GM23338 (cell line): ENCODE measurements around the gene GP5. TPM values are rescaled to one million over a fixed set of nuclear protein-coding genes. Genes with fewer than 3 reads are reported as not detected.

Experiments used
- ATAC-seq: fragments of 200-7000 bp; cut with Tn5 transposase; 3 replicates; pipeline ENCODE4 v1.9.1; 2020
- DNase-seq: peaks from one replicate; pipeline ENCODE4 v3.0.0-alpha.2; 2015; ENCODE audit warnings: low spot score
- H2AFZ ChIP-seq: fragments of 200-600 bp; sonication (generic); 2 replicates; pipeline ENCODE4 v1.8.0; 2016; ENCODE audit warnings: antibody characterized with exemption, mild to moderate bottlenecking, moderate library complexity
- H3F3A ChIP-seq: fragments of 200-600 bp; sonication (generic); replicated peaks from 2 replicates; pipeline ENCODE4 v1.8.0; 2017; ENCODE audit warnings: antibody characterized with exemption, mixed run types, low read depth
- H3K27ac ChIP-seq: fragments of 200-600 bp; sonication (generic); 2 replicates; pipeline ENCODE4 v1.6.1; 2016; ENCODE audit warnings: low read depth
- H3K27me3 ChIP-seq: fragments of 200-600 bp; sonication (generic); 2 replicates; pipeline ENCODE4 v1.8.0; 2016; ENCODE audit warnings: mild to moderate bottlenecking, mixed run types, moderate library complexity; ENCODE audit not compliant: insufficient read depth
- H3K36me3 ChIP-seq: fragments of 200-600 bp; sonication (generic); 2 replicates; pipeline ENCODE4 v1.8.0; 2016; ENCODE audit warnings: mild to moderate bottlenecking; ENCODE audit not compliant: insufficient read depth
- H3K4me1 ChIP-seq: fragments of 200-600 bp; sonication (generic); 2 replicates; pipeline ENCODE4 v1.8.0; 2016; ENCODE audit warnings: mild to moderate bottlenecking, moderate library complexity; ENCODE audit not compliant: insufficient read depth
- H3K4me2 ChIP-seq: fragments of 200-600 bp; sonication (generic); 2 replicates; pipeline ENCODE4 v1.7.1; 2017; ENCODE audit warnings: mixed run types
- H3K4me3 ChIP-seq: fragments of 200-600 bp; sonication (generic); 2 replicates; pipeline ENCODE4 v1.6.1; 2016; ENCODE audit warnings: mixed run types
- H3K79me2 ChIP-seq: fragments of 200-600 bp; sonication (generic); replicated peaks from 2 replicates; pipeline ENCODE4 v1.8.0; 2017; ENCODE audit warnings: mild to moderate bottlenecking; ENCODE audit not compliant: insufficient read depth
- H3K9me2 ChIP-seq: fragments of 200-600 bp; sonication (generic); 2 replicates; pipeline ENCODE4 v1.8.0; 2017; ENCODE audit not compliant: insufficient read depth
- H4K20me1 ChIP-seq: fragments of 200-600 bp; sonication (generic); replicated peaks from 2 replicates; pipeline ENCODE4 v1.8.0; 2017; ENCODE audit warnings: mild to moderate bottlenecking; ENCODE audit not compliant: insufficient read depth
- H3K27ac Mint-ChIP-seq: 2 replicates; pipeline ENCODE4 v1.8.0; 2020; ENCODE audit warnings: inconsistent platforms, mild to moderate bottlenecking, moderate library complexity, mixed read lengths
- H3K27me3 Mint-ChIP-seq: 3 replicates; pipeline ENCODE4 v1.8.0; 2022; ENCODE audit warnings: low read depth, mild to moderate bottlenecking, moderate library complexity, mixed read lengths, inconsistent platforms; ENCODE audit not compliant: insufficient read depth, poor library complexity
- H3K36me3 Mint-ChIP-seq: 3 replicates; pipeline ENCODE4 v1.8.0; 2021; ENCODE audit warnings: low read depth, mild to moderate bottlenecking, inconsistent platforms, moderate library complexity, mixed read lengths
- H3K4me1 Mint-ChIP-seq: 3 replicates; pipeline ENCODE4 v1.8.0; 2020; ENCODE audit warnings: mild to moderate bottlenecking, inconsistent platforms, mixed read lengths
- H3K4me3 Mint-ChIP-seq: 3 replicates; pipeline ENCODE4 v1.8.0; 2021; ENCODE audit warnings: moderate library complexity, mild to moderate bottlenecking, inconsistent platforms, mixed read lengths
- H3K9me3 Mint-ChIP-seq: 3 replicates; pipeline ENCODE4 v1.8.0; 2020; ENCODE audit warnings: moderate library complexity, mild to moderate bottlenecking, inconsistent platforms, mixed read lengths
- CREB1 ChIP-seq: fragments of 250-450 bp; sonication (Bioruptor Pico); IDR thresholded peaks from 2 replicates; pipeline ENCODE4 v1.5.0; 2020; ENCODE audit warnings: low read depth, mild to moderate bottlenecking, moderate library complexity
- EZH2 ChIP-seq: fragments of 200-600 bp; sonication (generic); IDR thresholded peaks from one replicate; pipeline ENCODE4 v1.8.0; 2017; ENCODE audit warnings: antibody characterized with exemption, mild to moderate bottlenecking, low read depth; ENCODE audit not compliant: unreplicated experiment
- EZH2phosphoT487 ChIP-seq: fragments of 200-600 bp; sonication (generic); IDR thresholded peaks from one replicate; pipeline ENCODE4 v1.8.1; 2018; ENCODE audit warnings: antibody characterized with exemption; ENCODE audit not compliant: unreplicated experiment
- JUNB ChIP-seq: IDR thresholded peaks from one replicate; pipeline ENCODE4 v1.6.1; 2016; ENCODE audit warnings: antibody characterized with exemption; ENCODE audit not compliant: unreplicated experiment
- NANOG ChIP-seq: IDR thresholded peaks from 2 replicates; pipeline ENCODE4 v1.6.1; 2016; ENCODE audit warnings: antibody characterized with exemption, borderline replicate concordance
- POLR2AphosphoS5 ChIP-seq: IDR thresholded peaks from 2 replicates; pipeline ENCODE4 v1.6.1; 2016; ENCODE audit warnings: antibody characterized with exemption, low read depth
- STAT1 ChIP-seq: IDR thresholded peaks from one replicate; pipeline ENCODE4 v1.6.1; 2016; ENCODE audit warnings: antibody characterized with exemption; ENCODE audit not compliant: unreplicated experiment
- ZNF114 ChIP-seq: fragments of 250-450 bp; sonication (Bioruptor Pico); IDR thresholded peaks from 2 replicates; pipeline ENCODE4 v1.5.0; 2020; ENCODE audit warnings: mild to moderate bottlenecking, moderate library complexity
- polyA plus RNA-seq: library from polyadenylated mRNA; unstranded; fragments of >200 nt; fragmentation: Nextera tagmentation; extraction: Ambion mirVana; gene quantifications from 2 replicates; pipeline ENCODE4 v1.2.1, GENCODE V29; 2016
- total RNA-seq: library from RNA; depleted of rRNA; stranded (reverse); fragments of >200 nt; shearing (Covaris generic); gene quantifications from 2 replicates; pipeline ENCODE4 v1.2.3, GENCODE V29; 2014
- TF ChIP-seq, protein P1 (sequence below): IDR thresholded peaks from 2 replicates; pipeline ENCODE4 v1.6.1; 2016; ENCODE audit warnings: antibody characterized with exemption
- TF ChIP-seq, protein P2 (sequence below): fragments of 250-450 bp; sonication (Bioruptor Pico); IDR thresholded peaks from 2 replicates; pipeline ENCODE4 v1.5.0; 2020; ENCODE audit warnings: mild to moderate bottlenecking, moderate library complexity
- TF ChIP-seq, protein P3 (sequence below): IDR thresholded peaks from one replicate; pipeline ENCODE4 v1.6.1; 2018; ENCODE audit warnings: antibody characterized with exemption; ENCODE audit not compliant: unreplicated experiment

The GP5 gene
- total and polyA plus RNA-seq, 2 experiments from 2014 or later = 0.07 to 0.15 TPM

DNA sequence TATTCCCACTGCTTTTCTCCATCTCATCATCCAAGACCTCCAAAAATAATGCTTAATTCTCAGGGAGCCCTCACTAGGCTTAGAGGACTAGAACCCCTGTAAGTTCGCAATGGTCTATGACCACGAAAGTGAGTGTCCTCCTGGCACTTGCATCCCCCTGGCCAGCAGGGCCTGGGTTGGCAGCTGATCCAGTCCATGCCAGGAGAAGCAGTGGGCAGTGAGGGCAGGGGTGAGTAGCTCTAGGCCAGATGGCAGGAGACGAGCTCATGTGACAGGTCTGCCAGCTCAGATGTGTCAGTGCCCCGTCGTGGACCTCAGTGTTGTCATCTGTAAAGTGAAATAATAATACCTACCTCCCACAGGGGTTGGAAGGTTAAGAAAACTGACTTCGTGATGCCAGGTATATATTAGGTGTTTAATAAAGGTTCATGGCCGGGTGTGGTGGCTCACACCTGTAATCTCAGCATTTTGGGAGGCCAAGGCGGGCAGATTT is 11.1 kb downstream of the GP5 start:
- Histone ChIP-seq H3K4me2 (no peak overlapping the region), H3K9me2 (no peaks in the 10 kb centered on the region), H3K27ac (no peak overlapping the region), H3K27me3 (no peaks in the 10 kb centered on the region), H2AFZ (no peak overlapping the region), H3F3A (no peaks in the 10 kb centered on the region), H3K79me2 (no peaks in the 10 kb centered on the region), H3K4me1 (no peaks in the 10 kb centered on the region), H4K20me1 (no peaks in the 10 kb centered on the region), H3K4me3 (no peak overlapping the region), H3K36me3 (no peaks in the 10 kb centered on the region; the same call in 1 of the 2 replicates)
- ATAC-seq (no peak), DNase-seq (no peak)
- peaks cover 10% of the 10 kb centered on the region for H3K4me1 Mint-ChIP-seq
- TF ChIP-seq, protein P1, sequence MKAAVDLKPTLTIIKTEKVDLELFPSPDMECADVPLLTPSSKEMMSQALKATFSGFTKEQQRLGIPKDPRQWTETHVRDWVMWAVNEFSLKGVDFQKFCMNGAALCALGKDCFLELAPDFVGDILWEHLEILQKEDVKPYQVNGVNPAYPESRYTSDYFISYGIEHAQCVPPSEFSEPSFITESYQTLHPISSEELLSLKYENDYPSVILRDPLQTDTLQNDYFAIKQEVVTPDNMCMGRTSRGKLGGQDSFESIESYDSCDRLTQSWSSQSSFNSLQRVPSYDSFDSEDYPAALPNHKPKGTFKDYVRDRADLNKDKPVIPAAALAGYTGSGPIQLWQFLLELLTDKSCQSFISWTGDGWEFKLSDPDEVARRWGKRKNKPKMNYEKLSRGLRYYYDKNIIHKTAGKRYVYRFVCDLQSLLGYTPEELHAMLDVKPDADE = no peak
- TF ChIP-seq EZH2 (no peak), JUNB (no peak), ZNF114 (CRISPR knock-in tag) (no peak), POLR2AphosphoS5 (no peak), STAT1 (no peak), NANOG (no peak), EZH2phosphoT487 (no peak), CREB1 (CRISPR knock-in tag) (no peak)
- TF ChIP-seq, protein P2, sequence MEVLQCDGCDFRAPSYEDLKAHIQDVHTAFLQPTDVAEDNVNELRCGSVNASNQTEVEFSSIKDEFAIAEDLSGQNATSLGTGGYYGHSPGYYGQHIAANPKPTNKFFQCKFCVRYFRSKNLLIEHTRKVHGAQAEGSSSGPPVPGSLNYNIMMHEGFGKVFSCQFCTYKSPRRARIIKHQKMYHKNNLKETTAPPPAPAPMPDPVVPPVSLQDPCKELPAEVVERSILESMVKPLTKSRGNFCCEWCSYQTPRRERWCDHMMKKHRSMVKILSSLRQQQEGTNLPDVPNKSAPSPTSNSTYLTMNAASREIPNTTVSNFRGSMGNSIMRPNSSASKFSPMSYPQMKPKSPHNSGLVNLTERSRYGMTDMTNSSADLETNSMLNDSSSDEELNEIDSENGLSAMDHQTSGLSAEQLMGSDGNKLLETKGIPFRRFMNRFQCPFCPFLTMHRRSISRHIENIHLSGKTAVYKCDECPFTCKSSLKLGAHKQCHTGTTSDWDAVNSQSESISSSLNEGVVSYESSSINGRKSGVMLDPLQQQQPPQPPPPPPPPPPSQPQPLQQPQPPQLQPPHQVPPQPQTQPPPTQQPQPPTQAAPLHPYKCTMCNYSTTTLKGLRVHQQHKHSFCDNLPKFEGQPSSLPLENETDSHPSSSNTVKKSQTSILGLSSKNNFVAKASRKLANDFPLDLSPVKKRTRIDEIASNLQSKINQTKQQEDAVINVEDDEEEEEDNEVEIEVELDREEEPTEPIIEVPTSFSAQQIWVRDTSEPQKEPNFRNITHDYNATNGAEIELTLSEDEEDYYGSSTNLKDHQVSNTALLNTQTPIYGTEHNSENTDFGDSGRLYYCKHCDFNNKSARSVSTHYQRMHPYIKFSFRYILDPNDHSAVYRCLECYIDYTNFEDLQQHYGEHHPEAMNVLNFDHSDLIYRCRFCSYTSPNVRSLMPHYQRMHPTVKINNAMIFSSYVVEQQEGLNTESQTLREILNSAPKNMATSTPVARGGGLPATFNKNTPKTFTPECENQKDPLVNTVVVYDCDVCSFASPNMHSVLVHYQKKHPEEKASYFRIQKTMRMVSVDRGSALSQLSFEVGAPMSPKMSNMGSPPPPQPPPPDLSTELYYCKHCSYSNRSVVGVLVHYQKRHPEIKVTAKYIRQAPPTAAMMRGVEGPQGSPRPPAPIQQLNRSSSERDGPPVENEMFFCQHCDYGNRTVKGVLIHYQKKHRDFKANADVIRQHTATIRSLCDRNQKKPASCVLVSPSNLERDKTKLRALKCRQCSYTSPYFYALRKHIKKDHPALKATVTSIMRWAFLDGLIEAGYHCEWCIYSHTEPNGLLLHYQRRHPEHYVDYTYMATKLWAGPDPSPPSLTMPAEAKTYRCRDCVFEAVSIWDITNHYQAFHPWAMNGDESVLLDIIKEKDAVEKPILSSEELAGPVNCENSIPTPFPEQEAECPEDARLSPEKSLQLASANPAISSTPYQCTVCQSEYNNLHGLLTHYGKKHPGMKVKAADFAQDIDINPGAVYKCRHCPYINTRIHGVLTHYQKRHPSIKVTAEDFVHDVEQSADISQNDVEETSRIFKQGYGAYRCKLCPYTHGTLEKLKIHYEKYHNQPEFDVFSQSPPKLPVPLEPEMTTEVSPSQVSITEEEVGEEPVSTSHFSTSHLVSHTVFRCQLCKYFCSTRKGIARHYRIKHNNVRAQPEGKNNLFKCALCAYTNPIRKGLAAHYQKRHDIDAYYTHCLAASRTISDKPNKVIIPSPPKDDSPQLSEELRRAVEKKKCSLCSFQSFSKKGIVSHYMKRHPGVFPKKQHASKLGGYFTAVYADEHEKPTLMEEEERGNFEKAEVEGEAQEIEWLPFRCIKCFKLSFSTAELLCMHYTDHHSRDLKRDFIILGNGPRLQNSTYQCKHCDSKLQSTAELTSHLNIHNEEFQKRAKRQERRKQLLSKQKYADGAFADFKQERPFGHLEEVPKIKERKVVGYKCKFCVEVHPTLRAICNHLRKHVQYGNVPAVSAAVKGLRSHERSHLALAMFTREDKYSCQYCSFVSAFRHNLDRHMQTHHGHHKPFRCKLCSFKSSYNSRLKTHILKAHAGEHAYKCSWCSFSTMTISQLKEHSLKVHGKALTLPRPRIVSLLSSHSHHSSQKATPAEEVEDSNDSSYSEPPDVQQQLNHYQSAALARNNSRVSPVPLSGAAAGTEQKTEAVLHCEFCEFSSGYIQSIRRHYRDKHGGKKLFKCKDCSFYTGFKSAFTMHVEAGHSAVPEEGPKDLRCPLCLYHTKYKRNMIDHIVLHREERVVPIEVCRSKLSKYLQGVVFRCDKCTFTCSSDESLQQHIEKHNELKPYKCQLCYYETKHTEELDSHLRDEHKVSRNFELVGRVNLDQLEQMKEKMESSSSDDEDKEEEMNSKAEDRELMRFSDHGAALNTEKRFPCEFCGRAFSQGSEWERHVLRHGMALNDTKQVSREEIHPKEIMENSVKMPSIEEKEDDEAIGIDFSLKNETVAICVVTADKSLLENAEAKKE (CRISPR knock-in tag) = no peak
- TF ChIP-seq, protein P3, sequence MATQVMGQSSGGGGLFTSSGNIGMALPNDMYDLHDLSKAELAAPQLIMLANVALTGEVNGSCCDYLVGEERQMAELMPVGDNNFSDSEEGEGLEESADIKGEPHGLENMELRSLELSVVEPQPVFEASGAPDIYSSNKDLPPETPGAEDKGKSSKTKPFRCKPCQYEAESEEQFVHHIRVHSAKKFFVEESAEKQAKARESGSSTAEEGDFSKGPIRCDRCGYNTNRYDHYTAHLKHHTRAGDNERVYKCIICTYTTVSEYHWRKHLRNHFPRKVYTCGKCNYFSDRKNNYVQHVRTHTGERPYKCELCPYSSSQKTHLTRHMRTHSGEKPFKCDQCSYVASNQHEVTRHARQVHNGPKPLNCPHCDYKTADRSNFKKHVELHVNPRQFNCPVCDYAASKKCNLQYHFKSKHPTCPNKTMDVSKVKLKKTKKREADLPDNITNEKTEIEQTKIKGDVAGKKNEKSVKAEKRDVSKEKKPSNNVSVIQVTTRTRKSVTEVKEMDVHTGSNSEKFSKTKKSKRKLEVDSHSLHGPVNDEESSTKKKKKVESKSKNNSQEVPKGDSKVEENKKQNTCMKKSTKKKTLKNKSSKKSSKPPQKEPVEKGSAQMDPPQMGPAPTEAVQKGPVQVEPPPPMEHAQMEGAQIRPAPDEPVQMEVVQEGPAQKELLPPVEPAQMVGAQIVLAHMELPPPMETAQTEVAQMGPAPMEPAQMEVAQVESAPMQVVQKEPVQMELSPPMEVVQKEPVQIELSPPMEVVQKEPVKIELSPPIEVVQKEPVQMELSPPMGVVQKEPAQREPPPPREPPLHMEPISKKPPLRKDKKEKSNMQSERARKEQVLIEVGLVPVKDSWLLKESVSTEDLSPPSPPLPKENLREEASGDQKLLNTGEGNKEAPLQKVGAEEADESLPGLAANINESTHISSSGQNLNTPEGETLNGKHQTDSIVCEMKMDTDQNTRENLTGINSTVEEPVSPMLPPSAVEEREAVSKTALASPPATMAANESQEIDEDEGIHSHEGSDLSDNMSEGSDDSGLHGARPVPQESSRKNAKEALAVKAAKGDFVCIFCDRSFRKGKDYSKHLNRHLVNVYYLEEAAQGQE = no peak
- H3K4me3 Mint-ChIP-seq = no peak overlapping the region
- H3K9me3 Mint-ChIP-seq = peaks cover 10% of the 10 kb centered on the region; the same call in 2 of the 3 replicates
- H3K27ac Mint-ChIP-seq = no peak overlapping the region
- H3K36me3 Mint-ChIP-seq = no peaks in the 10 kb centered on the region
- peaks cover 8% of the 10 kb centered on the region for H3K27me3 Mint-ChIP-seq
